Body of pancreas (tissue), 4 donors: ENCODE results near the gene UHRF1. TPM values are rescaled to one million over a fixed set of nuclear protein-coding genes. Genes with fewer than 3 reads are reported as not detected.
A peak's percentile ranks its signal among the peaks of the same experiment; 100 is the strongest.
"Not testable (repeated sequence)": the region's sequence is repeated elsewhere in the genome, so short reads cannot be mapped to it uniquely, and the experiment has no call there.

Experiments used
- ATAC-seq: fragments of 150-250 bp; one replicate; pipeline ENCODE4 v1.9.1; 2016
- DNase-seq, 4 donors: peaks; one replicate each; pipeline ENCODE4 v3.0.0-alpha.2; 2019
- H3K27ac ChIP-seq, 4 donors: fragments of 200-600 bp; sonication (generic); 1 replicate in 3 of 4; 2 replicates in 1 of 4; pipeline versions ENCODE4 v1.5.1 to v1.6.1; 2016 to 2019; ENCODE audit warnings: mild to moderate bottlenecking in 1 of 4, mixed read lengths in 1 of 4, moderate library complexity in 1 of 4
- H3K27me3 ChIP-seq, 2 donors: fragments of 200-600 bp; sonication (generic); one replicate each; pipeline ENCODE4 v1.6.0; 2016; ENCODE audit warnings: mild to moderate bottlenecking in 1 of 2
- H3K36me3 ChIP-seq, 2 donors: fragments of 200-600 bp; sonication (generic); replicated peaks in 1 of 2; 2 replicates each; pipeline ENCODE4 v1.5.1; 2016; ENCODE audit warnings: low read depth in 2 of 2; ENCODE audit not compliant: insufficient read depth in 1 of 2
- H3K4me1 ChIP-seq: fragments of 200-600 bp; sonication (generic); one replicate; pipeline ENCODE4 v1.6.0; 2016
- H3K4me3 ChIP-seq, 2 donors: fragments of 200-600 bp; sonication (generic); 1 replicate in 1 of 2; 2 replicates in 1 of 2; pipeline ENCODE4 v1.5.1; 2016 to 2019
- H3K9me3 ChIP-seq, 3 donors: fragments of 200-600 bp; sonication (generic); 1 replicate in 2 of 3; 2 replicates in 1 of 3; pipeline ENCODE4 v1.5.1; 2016
- POLR2A ChIP-seq, 3 donors: fragments of 450-650 bp; IDR thresholded peaks; one replicate each; pipeline ENCODE4 v1.6.1; 2016; ENCODE audit warnings: antibody characterized with exemption in 3 of 3, mild to moderate bottlenecking in 2 of 3
- WGBS, 2 donors: methylation state at CpG; one replicate each; pipeline ENCODE4 v1.1.5; 2017; 5-methylcytosine and 5-hydroxymethylcytosine counted together
- intact Hi-C: fragments of 100-400 bp; cut with DNase I; formaldehyde crosslinking; loops from one replicate; pipeline ENCODE4 v1.15.1; 2023
- total RNA-seq, 2 donors: library from RNA; depleted of rRNA; stranded (reverse); fragments of >200 nt; gene quantifications; one replicate each; pipeline ENCODE4 v1.1.0, GENCODE V29; 2016
- TF ChIP-seq, protein P1 (sequence below), 7 experiments: fragments of 450-650 bp in 4 of 7; fragments of 200-600 bp in 3 of 7; sonication (generic) in 3 of 7; IDR thresholded peaks; one replicate each; pipeline ENCODE4 v1.5.1; 2016 to 2019; ENCODE audit warnings: antibody characterized with exemption in 7 of 7

The UHRF1 gene
- total RNA-seq, 2 donors from 2014 or later = 2.1 to 3.3 TPM

DNA sequence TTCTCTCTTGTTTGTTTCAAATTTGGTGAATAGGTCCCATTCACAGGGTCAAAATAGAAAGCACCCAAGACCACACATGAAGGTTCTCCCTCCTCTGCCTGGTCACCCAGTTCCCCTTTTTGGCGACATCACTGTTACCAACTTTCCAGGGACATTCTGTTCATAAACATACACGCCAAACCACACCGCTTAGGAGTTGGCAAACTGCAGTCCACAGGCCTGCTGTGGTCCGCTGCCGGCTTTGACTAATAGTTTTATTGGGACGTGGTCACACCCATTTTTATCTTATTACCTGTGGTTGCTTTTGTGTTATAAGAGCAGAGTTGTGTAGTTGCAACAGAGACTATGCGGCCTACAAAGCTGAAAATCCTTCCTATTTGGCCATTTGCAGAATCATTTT, 24.2 kb downstream of the UHRF1 start:
- DNase-seq = peak in 2 of 4 donors; percentile 18 to 41
- peak; percentile 38 for ATAC-seq
- Histone ChIP-seq H3K4me1 (no peaks in the 10 kb centered on the region), H3K9me3 (no peaks in the 10 kb centered on the region), H3K27ac (no peak overlapping the region), H3K4me3 (no peak overlapping the region), H3K27me3 (no peaks in the 10 kb centered on the region), H3K36me3 (no peaks in the 10 kb centered on the region)
- WGBS, 2 donors = 69 to 71% methylated on average over 7 of the region's 7 CpGs
- intact Hi-C loops = no loop called here
- TF ChIP-seq, protein P1, sequence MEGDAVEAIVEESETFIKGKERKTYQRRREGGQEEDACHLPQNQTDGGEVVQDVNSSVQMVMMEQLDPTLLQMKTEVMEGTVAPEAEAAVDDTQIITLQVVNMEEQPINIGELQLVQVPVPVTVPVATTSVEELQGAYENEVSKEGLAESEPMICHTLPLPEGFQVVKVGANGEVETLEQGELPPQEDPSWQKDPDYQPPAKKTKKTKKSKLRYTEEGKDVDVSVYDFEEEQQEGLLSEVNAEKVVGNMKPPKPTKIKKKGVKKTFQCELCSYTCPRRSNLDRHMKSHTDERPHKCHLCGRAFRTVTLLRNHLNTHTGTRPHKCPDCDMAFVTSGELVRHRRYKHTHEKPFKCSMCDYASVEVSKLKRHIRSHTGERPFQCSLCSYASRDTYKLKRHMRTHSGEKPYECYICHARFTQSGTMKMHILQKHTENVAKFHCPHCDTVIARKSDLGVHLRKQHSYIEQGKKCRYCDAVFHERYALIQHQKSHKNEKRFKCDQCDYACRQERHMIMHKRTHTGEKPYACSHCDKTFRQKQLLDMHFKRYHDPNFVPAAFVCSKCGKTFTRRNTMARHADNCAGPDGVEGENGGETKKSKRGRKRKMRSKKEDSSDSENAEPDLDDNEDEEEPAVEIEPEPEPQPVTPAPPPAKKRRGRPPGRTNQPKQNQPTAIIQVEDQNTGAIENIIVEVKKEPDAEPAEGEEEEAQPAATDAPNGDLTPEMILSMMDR (IDR thresholded peaks at IDR 0.05) = no peak
- no peak for TF ChIP-seq POLR2A (IDR thresholded peaks at IDR 0.05)

DNA sequence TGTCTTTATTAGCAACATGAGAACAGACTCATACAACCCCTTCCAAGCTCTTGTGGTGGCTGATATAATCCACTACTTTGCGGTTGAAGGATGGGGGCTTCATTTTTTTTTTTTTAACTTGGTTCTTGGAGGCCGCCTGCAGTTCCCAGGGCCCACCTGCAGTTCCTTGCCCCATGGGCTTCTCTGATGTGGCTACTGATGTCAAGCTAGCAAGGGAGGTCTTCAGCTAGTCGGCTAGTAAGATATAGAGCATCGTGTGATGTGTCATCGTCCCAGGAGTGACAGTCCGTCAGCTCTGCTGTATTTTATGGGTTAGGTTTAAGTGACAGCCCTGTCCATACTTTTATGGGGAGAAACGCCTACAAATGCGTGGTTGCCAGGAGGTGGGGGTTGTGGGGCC, 26.1 kb downstream of the UHRF1 start:
- H3K27me3 ChIP-seq = no peaks in the 10 kb centered on the region
- H3K9me3 ChIP-seq = no peaks in the 10 kb centered on the region
- intact Hi-C loops = no loop called here
- H3K27ac ChIP-seq = no peak overlapping the region
- TF ChIP-seq, protein P1 (IDR thresholded peaks at IDR 0.05) = no peak
- TF ChIP-seq POLR2A (IDR thresholded peaks at IDR 0.05) = no peak
- no peaks in the 10 kb centered on the region for H3K36me3 ChIP-seq
- DNase-seq (no peak), ATAC-seq (no peak)
- H3K4me3 ChIP-seq = no peak overlapping the region
- WGBS, 2 donors = 82 to 83% methylated on average over 8 of the region's 8 CpGs
- no peaks in the 10 kb centered on the region for H3K4me1 ChIP-seq

DNA sequence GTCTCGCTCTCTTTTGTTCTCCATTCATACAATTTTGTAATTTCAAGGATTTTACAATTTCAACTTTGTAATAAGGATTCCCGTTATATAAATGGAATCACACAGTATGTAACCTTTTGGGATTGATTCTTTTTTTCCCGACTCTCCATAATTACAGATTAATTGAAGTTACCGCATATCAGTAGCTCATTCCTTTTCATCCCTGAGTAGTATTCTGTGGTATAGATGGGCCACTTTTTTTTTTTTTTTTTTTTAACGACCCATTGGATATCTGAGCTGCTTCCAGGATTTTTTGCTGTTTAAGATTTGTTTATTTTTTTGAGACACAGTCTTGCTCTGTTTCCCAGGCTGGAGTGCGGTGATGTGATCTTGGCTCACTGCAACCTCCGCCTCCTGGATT, 27.8 kb downstream of the UHRF1 start:
- TF ChIP-seq, protein P1 (IDR thresholded peaks at IDR 0.05) = no peak
- no peak for TF ChIP-seq POLR2A (IDR thresholded peaks at IDR 0.05)
- Histone ChIP-seq H3K36me3 (no peaks in the 10 kb centered on the region), H3K9me3 (no peaks in the 10 kb centered on the region), H3K27me3 (no peaks in the 10 kb centered on the region), H3K27ac (no peak overlapping the region), H3K4me3 (no peak overlapping the region), H3K4me1 (no peaks in the 10 kb centered on the region)
- 90 to 93% methylated on average over 7 of the region's 7 CpGs for WGBS, 2 donors
- ATAC-seq (no peak), DNase-seq (no peak)
- intact Hi-C loops = no loop called here

DNA sequence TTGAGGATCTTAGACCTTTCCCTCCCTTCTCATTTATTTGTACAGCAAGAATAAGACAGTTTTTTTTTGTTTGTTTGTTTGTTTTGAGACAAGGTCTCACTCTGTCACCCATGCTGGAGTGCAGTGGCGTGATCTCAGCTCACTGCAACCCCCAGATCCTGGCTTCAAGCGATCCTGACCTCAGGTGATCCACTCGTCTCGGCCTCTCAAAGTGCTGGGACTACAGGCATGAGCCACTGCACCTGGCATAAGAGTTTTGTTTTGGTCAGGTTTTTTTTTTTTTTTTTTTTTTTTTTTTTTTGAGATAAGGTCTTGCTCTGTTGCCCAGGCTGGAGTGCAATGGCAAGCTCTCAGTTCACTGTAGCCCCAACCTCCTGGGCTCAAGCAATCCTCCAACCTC, 29.2 kb downstream of the UHRF1 start:
- 73 to 79% methylated on average over 4 of the region's 4 CpGs for WGBS, 2 donors
- DNase-seq, H3K9me3 ChIP-seq, H3K4me1 ChIP-seq, H3K27me3 ChIP-seq, H3K27ac ChIP-seq, intact Hi-C loops, H3K36me3 ChIP-seq, H3K4me3 ChIP-seq, ATAC-seq: not testable (repeated sequence)

GRCh38 chr19:4939466-4939865, 30.2 kb downstream of the UHRF1 start:
- DNase-seq (peak in 1 of 4 donors; percentile 16), ATAC-seq (no peak)
- Histone ChIP-seq H3K27me3 (no peaks in the 10 kb centered on the region), H3K36me3 (no peaks in the 10 kb centered on the region), H3K9me3 (no peaks in the 10 kb centered on the region), H3K4me1 (no peaks in the 10 kb centered on the region), H3K27ac (no peak overlapping the region), H3K4me3 (no peak overlapping the region)
- intact Hi-C loops = no loop called here
- WGBS, 2 donors = 83 to 93% methylated on average over 6 to 7 of the region's 7 CpGs
- no peak for TF ChIP-seq POLR2A (IDR thresholded peaks at IDR 0.05)
- TF ChIP-seq, protein P1 (IDR thresholded peaks at IDR 0.05) = no peak

DNA sequence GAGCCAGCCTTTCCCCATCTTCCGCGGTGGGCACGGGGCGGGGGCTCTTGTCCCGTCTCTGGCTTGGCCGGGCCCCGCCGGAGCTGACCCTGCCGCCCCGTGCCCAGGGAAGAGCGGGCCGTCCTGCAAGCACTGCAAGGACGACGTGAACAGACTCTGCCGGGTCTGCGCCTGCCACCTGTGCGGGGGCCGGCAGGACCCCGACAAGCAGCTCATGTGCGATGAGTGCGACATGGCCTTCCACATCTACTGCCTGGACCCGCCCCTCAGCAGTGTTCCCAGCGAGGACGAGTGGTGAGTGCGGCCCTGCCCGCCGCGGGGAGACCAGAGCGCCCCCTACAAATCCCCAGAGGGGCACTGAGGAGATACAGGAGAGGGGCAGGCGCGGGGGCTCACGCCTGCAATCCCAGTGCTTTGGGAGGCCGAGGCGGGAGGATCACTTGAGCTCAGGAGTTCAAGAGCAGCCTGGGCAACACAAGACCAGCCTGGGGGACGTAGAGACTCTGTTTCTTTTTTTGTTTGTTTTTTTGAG, 32.4 kb downstream of the UHRF1 start:
- H3K4me1 ChIP-seq, DNase-seq, intact Hi-C loops, H3K4me3 ChIP-seq, ATAC-seq, H3K9me3 ChIP-seq, H3K36me3 ChIP-seq, H3K27ac ChIP-seq, H3K27me3 ChIP-seq: not testable (repeated sequence)
- WGBS, 2 donors = 97% methylated on average over 6 to 25 of the region's 35 CpGs

GRCh38 chr19:4950650-4951049, 41.3 kb downstream of the UHRF1 start:
- H3K27me3 ChIP-seq, H3K9me3 ChIP-seq, DNase-seq, intact Hi-C loops, ATAC-seq, H3K4me3 ChIP-seq, H3K4me1 ChIP-seq, H3K27ac ChIP-seq, H3K36me3 ChIP-seq: not testable (repeated sequence)
- 86 to 96% methylated on average over 19 to 23 of the region's 23 CpGs for WGBS, 2 donors
